ENCODE results near the gene FUCA1.
A peak's percentile ranks its signal among the peaks of the same experiment; 100 is the strongest.
"Not testable (repeated sequence)": the region's sequence is repeated elsewhere in the genome, so short reads cannot be mapped to it uniquely, and the experiment has no call there.

Gene FUCA1

GRCh38 chr1:23867895-23868556 is at the start of gene FUCA1:
FUCA1 (minus strand) TSS chr1:23868290; CDS start chr1:23868286, 4 bp downstream.
- DNase-seq = peak; percentile 95

GRCh38 chr1:23916209-23917131 is 48.4 kb upstream of the FUCA1 start:
- peak; percentile 81 for DNase-seq

- peak; percentile 53 for DNase-seq
These were observed 47.4 kb upstream of the FUCA1 start for GRCh38 chr1:23915466-23915865.

- no peak for DNase-seq
These were observed 46.8 kb upstream of the FUCA1 start for GRCh38 chr1:23914921-23915320.

GRCh38 chr1:23913212-23913880 is 45.3 kb upstream of the FUCA1 start, which contains the start of gene CNR2:
CNR2 (minus strand) TSS chr1:23913362; CDS start chr1:23875617, 37,745 bp downstream.
- peak; percentile 71 for DNase-seq

- no peak for DNase-seq
These were observed 43.8 kb upstream of the FUCA1 start for GRCh38 chr1:23911921-23912320.

GRCh38 chr1:23910553-23911246 is 42.6 kb upstream of the FUCA1 start:
- no peak for DNase-seq

- no peak for DNase-seq
These were observed 42.1 kb upstream of the FUCA1 start for GRCh38 chr1:23910144-23910543.

GRCh38 chr1:23909412-23909811 is 41.3 kb upstream of the FUCA1 start:
- no peak for DNase-seq

- no peak for DNase-seq
These were observed 40.6 kb upstream of the FUCA1 start for GRCh38 chr1:23908453-23909341.

- DNase-seq = no peak
These were observed 38.6 kb upstream of the FUCA1 start for GRCh38 chr1:23906731-23907130.

GRCh38 chr1:23905461-23906025 is 37.5 kb upstream of the FUCA1 start:
- DNase-seq = no peak

GRCh38 chr1:23904748-23905357 is 36.8 kb upstream of the FUCA1 start:
- no peak for DNase-seq

GRCh38 chr1:23903754-23904153 is 35.7 kb upstream of the FUCA1 start:
- DNase-seq = no peak

GRCh38 chr1:23902321-23903278 is 34.5 kb upstream of the FUCA1 start:
- no peak for DNase-seq

- not testable (repeated sequence) for DNase-seq
These were observed 31.9 kb upstream of the FUCA1 start for GRCh38 chr1:23900017-23900416.

- peak; percentile 63 for DNase-seq
These were observed 31.0 kb upstream of the FUCA1 start for GRCh38 chr1:23899070-23899469.

- DNase-seq = no peak
These were observed 29.0 kb upstream of the FUCA1 start for GRCh38 chr1:23897083-23897482.

- DNase-seq = no peak
These were observed 28.4 kb upstream of the FUCA1 start for GRCh38 chr1:23896491-23896890.

- no peak for DNase-seq
These were observed 27.9 kb upstream of the FUCA1 start for GRCh38 chr1:23895993-23896392.

Measured in hematopoietic multipotent progenitor cell treated with erythropoietin and hydrocortisone succinate and interleukin-3 and kit ligand, for 8 days (in vitro differentiated cells).